PFSK-1 (cell line): ENCODE data around the gene ACAT2.

Experiments
- FOXP2 ChIP-seq: optimal IDR thresholded peaks from 2 replicates; pipeline ENCODE3; 2011; ENCODE audit warnings: borderline replicate concordance, control low read depth, inconsistent platforms; ENCODE audit not compliant: insufficient read depth; ENCODE audit errors: extremely low read length, extremely low read depth
- POLR2AphosphoS5 ChIP-seq: IDR thresholded peaks from 2 replicates; pipeline ENCODE4 v1.6.1; 2012; ENCODE audit warnings: low read depth, mild to moderate bottlenecking, control low read depth, low read length, moderate library complexity
- REST ChIP-seq, 2 experiments: IDR thresholded peaks; 2 replicates each; pipeline versions ENCODE4 v1.6.1 to v1.8.0; 2011 to 2012; ENCODE audit warnings: low read depth in 2 of 2, low read length in 2 of 2, control low read depth in 1 of 2, inconsistent platforms in 1 of 2, mild to moderate bottlenecking in 1 of 2, moderate library complexity in 1 of 2; ENCODE audit not compliant: insufficient read depth in 1 of 2
- SIN3A ChIP-seq: IDR thresholded peaks from 2 replicates; pipeline ENCODE4 v1.6.1; 2012; ENCODE audit warnings: mild to moderate bottlenecking, low read length, moderate library complexity, borderline replicate concordance; ENCODE audit not compliant: insufficient read depth
- TAF1 ChIP-seq: IDR thresholded peaks from 2 replicates; pipeline ENCODE4 v1.6.1; 2012; ENCODE audit warnings: low read length, control low read depth, borderline replicate concordance; ENCODE audit not compliant: insufficient read depth

The ACAT2 gene

DNA sequence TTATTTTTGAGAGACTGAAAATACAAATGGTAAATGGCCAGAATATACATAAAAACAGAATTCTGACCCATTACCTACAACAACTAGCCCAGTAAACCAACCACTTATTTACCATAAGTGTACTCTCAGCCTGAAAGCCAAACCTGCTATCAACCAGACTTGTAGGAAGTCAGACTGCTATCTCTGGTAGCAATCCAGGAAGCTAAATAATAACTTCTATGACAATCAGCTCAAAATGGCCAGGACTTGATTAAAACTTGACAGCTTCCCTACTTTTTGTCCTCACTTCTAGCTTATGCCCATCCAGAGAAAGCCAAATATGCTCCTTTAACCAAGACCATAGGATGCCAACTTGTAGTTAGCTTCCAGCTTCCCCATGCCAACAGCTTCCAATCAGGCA, 39.2 kb upstream of the ACAT2 start:
- no peak for TF ChIP-seq FOXP2
- no peak for TF ChIP-seq POLR2AphosphoS5
- TF ChIP-seq SIN3A = no peak

DNA sequence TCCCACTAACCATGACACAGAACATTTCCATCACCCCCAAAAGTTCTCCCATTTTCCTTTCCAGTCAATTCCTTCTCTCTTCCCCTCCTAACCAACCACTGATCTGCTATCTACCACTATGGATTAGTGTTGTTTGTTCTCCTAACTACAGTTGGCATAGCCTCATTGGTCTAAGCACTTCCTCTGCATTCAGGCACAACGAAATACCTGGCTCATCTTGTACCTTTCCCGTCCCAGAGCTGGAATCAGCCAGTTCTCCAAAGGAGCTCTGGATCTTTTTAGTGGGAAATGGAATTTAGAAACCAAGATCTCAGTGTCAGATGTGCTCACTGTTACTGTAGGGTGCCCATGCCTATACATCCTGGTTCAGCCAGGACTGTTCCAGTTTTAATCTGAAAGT, 38.6 kb upstream of the ACAT2 start:
- TF ChIP-seq FOXP2 (no peak), REST (IDR thresholded peaks at IDR 0.05; ENCODE audit: insufficient read depth in 1 of 2, low read depth in 2 of 2, low read length in 2 of 2) (no peak), POLR2AphosphoS5 (no peak), TAF1 (no peak), SIN3A (no peak)

DNA sequence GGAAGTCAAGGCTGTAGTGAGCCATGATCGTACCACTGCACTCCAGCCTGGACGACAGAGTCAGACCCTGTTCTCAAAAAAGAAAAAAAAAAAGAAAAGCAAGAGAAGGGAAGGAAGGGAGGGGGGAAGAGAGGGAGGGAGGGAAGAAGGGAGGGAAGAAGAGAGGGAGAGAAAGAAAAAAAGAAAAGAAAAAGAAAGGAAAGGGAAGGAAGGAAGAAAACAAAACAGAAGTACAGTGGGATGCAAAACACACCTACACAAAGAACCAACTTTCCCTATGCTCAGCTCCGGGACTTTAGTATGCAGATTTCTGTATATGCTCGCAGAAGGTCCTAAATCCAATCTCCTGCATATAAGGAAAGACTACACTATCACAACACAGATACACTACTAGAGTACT, 37.1 kb upstream of the ACAT2 start:
- no peak for TF ChIP-seq FOXP2
- TF ChIP-seq POLR2AphosphoS5 = no peak
- TF ChIP-seq TAF1 = no peak
- no peak for TF ChIP-seq REST (IDR thresholded peaks at IDR 0.05; ENCODE audit: insufficient read depth in 1 of 2, low read depth in 2 of 2, low read length in 2 of 2)
- no peak for TF ChIP-seq SIN3A

GRCh38 chr6:159726255-159726917, 35.5 kb upstream of the ACAT2 start:
- no peak for TF ChIP-seq POLR2AphosphoS5
- TF ChIP-seq REST (IDR thresholded peaks at IDR 0.05; ENCODE audit: insufficient read depth in 1 of 2, low read depth in 2 of 2, low read length in 2 of 2) = no peak
- TF ChIP-seq SIN3A = no peak; the same call in 1 of the 2 replicates

DNA sequence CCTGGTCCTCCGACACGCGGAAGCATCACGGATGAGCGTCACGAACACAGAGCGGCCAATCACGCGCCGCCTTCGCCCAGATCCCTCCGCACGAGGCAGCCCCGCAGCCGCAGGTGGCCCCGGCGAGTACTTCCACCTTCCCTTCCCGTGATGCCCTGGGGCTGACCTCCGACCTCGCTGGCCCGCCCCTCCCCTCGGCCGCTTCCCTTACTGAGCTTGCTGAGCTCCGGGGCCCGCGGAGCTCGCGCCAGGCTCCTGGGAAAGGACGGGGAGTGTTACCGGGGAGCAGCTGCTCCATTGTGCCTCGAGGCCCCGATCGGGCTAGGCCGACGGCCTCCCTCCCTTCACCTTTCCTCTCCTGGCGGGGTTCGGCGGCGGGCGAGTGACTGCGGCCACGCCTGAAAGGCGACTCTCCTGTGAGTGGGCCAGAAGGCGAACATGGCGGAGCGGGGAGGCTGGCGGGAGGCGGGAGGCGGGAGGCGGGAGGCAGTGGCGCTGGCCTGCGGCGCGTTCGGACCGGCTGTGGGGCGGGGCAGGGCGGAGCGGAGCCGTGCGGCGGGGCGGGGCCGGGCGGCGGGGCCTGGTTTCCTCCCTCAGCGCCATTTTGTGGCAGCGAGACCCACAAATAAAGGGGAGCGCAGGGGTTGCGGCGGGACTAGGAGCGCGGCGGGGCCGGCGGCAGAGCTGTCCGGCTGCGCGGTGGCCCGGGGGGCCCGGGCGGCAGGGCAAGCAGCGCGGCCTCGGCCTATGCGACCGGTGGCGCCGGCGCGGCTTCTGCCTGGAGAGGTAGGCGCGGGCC, 34.7 kb upstream of the ACAT2 start, which contains the start of gene WTAP:
Gene WTAP, plus strand, starts transcription at position 589 of the 799 bp plus-strand sequence. CDS start 8,760 bp downstream, outside the sequence.
- TF ChIP-seq REST (IDR thresholded peaks at IDR 0.05; ENCODE audit: insufficient read depth in 1 of 2, low read depth in 2 of 2, low read length in 2 of 2) (peak in 1 of 2 experiments; percentile 17; a peak in 1 of 4 replicates), POLR2AphosphoS5 (peak; percentile 95), FOXP2 (peak; percentile 98), SIN3A (no peak), TAF1 (peak; percentile 95; the same call in 1 of the 2 replicates)
